OCI-LY1 (cell line): ENCODE results near the gene GRIK3.

ENCODE experiments used
- H2AFZ ChIP-seq: fragments of 200-600 bp; sonication (generic), shearing (Covaris generic); 2 replicates; pipeline ENCODE4 v1.6.0; 2014; ENCODE audit warnings: antibody characterized with exemption, mild to moderate bottlenecking, low read length
- H3F3A ChIP-seq: fragments of 200-600 bp; sonication (generic), shearing (Covaris generic); 2 replicates; pipeline ENCODE4 v1.6.0; 2014; ENCODE audit warnings: mild to moderate bottlenecking, antibody characterized with exemption, low read length, moderate library complexity; ENCODE audit not compliant: insufficient read depth
- H3K27ac ChIP-seq: fragments of 200-600 bp; sonication (generic); 2 replicates; pipeline ENCODE4 v1.5.1; 2014; ENCODE audit warnings: low read length, mixed run types, mild to moderate bottlenecking, low read depth; ENCODE audit not compliant: poor library complexity, severe bottlenecking
- H3K27me3 ChIP-seq: fragments of 200-600 bp; sonication (generic); 2 replicates; pipeline ENCODE4 v1.6.0; 2014; ENCODE audit warnings: antibody characterized with exemption, mild to moderate bottlenecking, low read length, moderate library complexity; ENCODE audit not compliant: insufficient read depth
- H3K36me3 ChIP-seq: fragments of 200-600 bp; sonication (generic); 2 replicates; pipeline ENCODE4 v1.6.1; 2014; ENCODE audit warnings: mild to moderate bottlenecking, antibody characterized with exemption, low read length, moderate library complexity, mixed read lengths; ENCODE audit not compliant: insufficient read depth
- H3K4me1 ChIP-seq: fragments of 200-600 bp; sonication (generic); 2 replicates; pipeline ENCODE4 v1.5.1; 2014; ENCODE audit warnings: mild to moderate bottlenecking, low read length, moderate library complexity; ENCODE audit not compliant: insufficient read depth, severe bottlenecking
- H3K4me2 ChIP-seq: fragments of 200-600 bp; sonication (generic), shearing (Covaris generic); 2 replicates; pipeline ENCODE4 v1.6.1; 2014; ENCODE audit warnings: low read length
- H3K4me3 ChIP-seq: fragments of 200-600 bp; sonication (generic); 2 replicates; pipeline ENCODE4 v1.5.1; 2014; ENCODE audit warnings: low read length, low read depth, mild to moderate bottlenecking, mixed read lengths; ENCODE audit not compliant: poor library complexity, severe bottlenecking
- H3K79me2 ChIP-seq: fragments of 200-600 bp; shearing (Covaris generic); 2 replicates; pipeline ENCODE4 v1.6.1; 2016; ENCODE audit warnings: mixed run types, low read length, mixed read lengths; ENCODE audit not compliant: insufficient read depth
- H3K9ac ChIP-seq: fragments of 200-600 bp; sonication (generic), shearing (Covaris generic); 2 replicates; pipeline ENCODE4 v1.6.1; 2014; ENCODE audit warnings: mild to moderate bottlenecking, low read length, mixed read lengths
- H3K9me2 ChIP-seq: fragments of 200-600 bp; sonication (generic), shearing (Covaris generic); 2 replicates; pipeline ENCODE4 v1.6.1; 2014; ENCODE audit warnings: low read depth, mild to moderate bottlenecking, low read length, mixed read lengths
- H3K9me3 ChIP-seq: fragments of 200-600 bp; shearing (Covaris generic); 2 replicates; pipeline ENCODE4 v1.6.1; 2014; ENCODE audit warnings: low read length, mixed read lengths
- H4K20me1 ChIP-seq: fragments of 200-600 bp; sonication (generic), shearing (Covaris generic); 2 replicates; pipeline ENCODE4 v1.6.0; 2016; ENCODE audit warnings: mild to moderate bottlenecking, low read length; ENCODE audit not compliant: insufficient read depth
- CTCF ChIP-seq: fragments of 200-600 bp; sonication (generic), shearing (Covaris generic); IDR thresholded peaks from 2 replicates; pipeline ENCODE4 v1.5.1; 2017; ENCODE audit warnings: mild to moderate bottlenecking, antibody characterized with exemption, low read length, moderate library complexity, mixed read lengths
- EZH2 ChIP-seq: fragments of 200-600 bp; sonication (generic), shearing (Covaris generic); IDR thresholded peaks from 2 replicates; pipeline ENCODE4 v1.8.0; 2017; ENCODE audit warnings: borderline replicate concordance, mixed run types, mild to moderate bottlenecking, antibody characterized with exemption, low read length, moderate library complexity, mixed read lengths

GRIK3 gene

GRCh38 chr1:36889478-36890226, 144.7 kb downstream of the GRIK3 start:
- H3K79me2 ChIP-seq: no peaks in the 10 kb centered on the region
- H3K9me3 ChIP-seq: no peaks in the 10 kb centered on the region
- no peak overlapping the region for H2AFZ ChIP-seq
- no peak for TF ChIP-seq EZH2
- no peak for TF ChIP-seq CTCF
- no peak overlapping the region for H3K4me2 ChIP-seq
- H3K4me1 ChIP-seq: no peaks in the 10 kb centered on the region
- H4K20me1 ChIP-seq: no peaks in the 10 kb centered on the region
- H3K27me3 ChIP-seq: 0 out of 2 replicates have a peak, but pooled peaks cover 3% of the 10 kb centered on the region
- no peaks in the 10 kb centered on the region for H3K9me2 ChIP-seq
- H3K36me3 ChIP-seq: no peaks in the 10 kb centered on the region
- no peak overlapping the region for H3K4me3 ChIP-seq
- no peak overlapping the region for H3K9ac ChIP-seq
- no peak overlapping the region for H3K27ac ChIP-seq
- no peaks in the 10 kb centered on the region for H3F3A ChIP-seq

- Histone ChIP-seq H3K4me1 (no peaks in the 10 kb centered on the region), H3F3A (no peaks in the 10 kb centered on the region), H2AFZ (no peak overlapping the region), H3K4me2 (no peak overlapping the region), H3K9ac (no peak overlapping the region), H3K9me2 (no peaks in the 10 kb centered on the region), H3K27ac (no peak overlapping the region), H3K36me3 (no peaks in the 10 kb centered on the region), H3K27me3 (0 out of 2 replicates have a peak, but pooled peaks cover 3% of the 10 kb centered on the region), H3K79me2 (no peaks in the 10 kb centered on the region), H3K9me3 (no peaks in the 10 kb centered on the region), H3K4me3 (no peak overlapping the region), H4K20me1 (no peaks in the 10 kb centered on the region)
- TF ChIP-seq CTCF (no peak), EZH2 (no peak)
Observed at GRCh38 chr1:36888811-36889477, 145.4 kb downstream of the GRIK3 start.

- H3K27ac ChIP-seq: no peak overlapping the region
- no peak overlapping the region for H3K4me3 ChIP-seq
- H3K9me2 ChIP-seq: no peaks in the 10 kb centered on the region
- H3K9ac ChIP-seq: no peak overlapping the region
- H3K36me3 ChIP-seq: no peaks in the 10 kb centered on the region
- no peaks in the 10 kb centered on the region for H3K79me2 ChIP-seq
- no peaks in the 10 kb centered on the region for H3K4me1 ChIP-seq
- no peaks in the 10 kb centered on the region for H3K27me3 ChIP-seq
- H3F3A ChIP-seq: no peaks in the 10 kb centered on the region
- no peaks in the 10 kb centered on the region for H4K20me1 ChIP-seq
- no peak overlapping the region for H3K4me2 ChIP-seq
- no peaks in the 10 kb centered on the region for H3K9me3 ChIP-seq
- TF ChIP-seq CTCF (no peak), EZH2 (no peak)
- H2AFZ ChIP-seq: no peak overlapping the region
Observed at GRCh38 chr1:36885540-36886357, 148.6 kb downstream of the GRIK3 start.
